WTC11 (cell line): ENCODE data around the gene NAA16. TPM values are rescaled to one million over a fixed set of nuclear protein-coding genes. Genes with fewer than 3 reads are reported as not detected.

ENCODE experiments used
- ATAC-seq: fragments of 200-7000 bp; cut with Tn5 transposase; 2 replicates; pipeline ENCODE4 v1.10.0; 2021; ENCODE audit warnings: mild to moderate bottlenecking, moderate library complexity
- CTCF ChIA-PET: fragments of 300-600 bp; sonication (Branson Sonifier 250); formaldehyde crosslinking; loops from one replicate; lab custom pipeline; 2021; ENCODE audit warnings: antibody characterized with exemption; lab: Charles Lee
- POLR2A ChIA-PET: fragments of 350-600 bp; sonication (Branson Sonifier 250); formaldehyde crosslinking; loops from one replicate; lab custom pipeline; 2021; ENCODE audit warnings: antibody characterized with exemption; lab: Charles Lee
- DNase-seq: peaks from one replicate; pipeline ENCODE4 v3.0.0; 2021; ENCODE audit warnings: low spot score
- H3K27ac Mint-ChIP-seq: 2 replicates; pipeline ENCODE4 v1.8.0; 2021; ENCODE audit warnings: mixed read lengths
- H3K27me3 Mint-ChIP-seq: 2 replicates; pipeline ENCODE4 v1.8.0; 2021; ENCODE audit warnings: low read depth, mild to moderate bottlenecking, moderate library complexity, mixed read lengths
- H3K36me3 Mint-ChIP-seq: 2 replicates; pipeline ENCODE4 v1.8.0; 2021; ENCODE audit warnings: mixed read lengths
- H3K4me1 Mint-ChIP-seq: 2 replicates; pipeline ENCODE4 v1.8.0; 2022; ENCODE audit warnings: mixed read lengths
- H3K4me3 Mint-ChIP-seq: 2 replicates; pipeline ENCODE4 v1.8.0; 2021; ENCODE audit warnings: mild to moderate bottlenecking, moderate library complexity, mixed read lengths
- H3K9me3 Mint-ChIP-seq: 2 replicates; pipeline ENCODE4 v1.8.0; 2021; ENCODE audit warnings: mixed read lengths
- ATF3 ChIP-seq: sonication (generic); formaldehyde crosslinking; conservative IDR thresholded peaks from 2 replicates; pipeline ENCODE4 v1.8.1; 2022; ENCODE audit warnings: mild to moderate bottlenecking, missing genetic modification reagents
- CBFB ChIP-seq: sonication (generic); formaldehyde crosslinking; IDR thresholded peaks from 2 replicates; pipeline ENCODE4 v1.8.1; 2022; ENCODE audit warnings: mild to moderate bottlenecking, low read depth, missing genetic modification reagents
- CDX4 ChIP-seq: fragments of 250-450 bp; sonication (Bioruptor Pico); IDR thresholded peaks from 2 replicates; pipeline ENCODE4 v1.9.0; 2021; ENCODE audit warnings: moderate library complexity, mild to moderate bottlenecking, inconsistent platforms, borderline replicate concordance
- CTCF ChIP-seq: fragments of 200-600 bp; IDR thresholded peaks from 2 replicates; pipeline ENCODE4 v1.8.0; 2022; ENCODE audit warnings: antibody characterized with exemption
- FOXK1 ChIP-seq: sonication (generic); formaldehyde crosslinking; IDR thresholded peaks from 2 replicates; pipeline ENCODE4 v1.8.0; 2022; ENCODE audit warnings: mild to moderate bottlenecking, moderate library complexity, missing genetic modification reagents
- FOXP1 ChIP-seq: sonication (generic); formaldehyde crosslinking; IDR thresholded peaks from 2 replicates; pipeline ENCODE4 v1.8.0; 2022; ENCODE audit warnings: missing genetic modification reagents, mild to moderate bottlenecking, moderate library complexity, borderline replicate concordance
- FOXP4 ChIP-seq: sonication (generic); formaldehyde crosslinking; IDR thresholded peaks from 2 replicates; pipeline ENCODE4 v1.8.0; 2022; ENCODE audit warnings: mild to moderate bottlenecking, missing genetic modification reagents
- GABPB1 ChIP-seq: sonication (generic); formaldehyde crosslinking; IDR thresholded peaks from 2 replicates; pipeline ENCODE4 v1.8.1; 2023; ENCODE audit warnings: mild to moderate bottlenecking, missing genetic modification reagents
- IRF2 ChIP-seq: sonication (generic); formaldehyde crosslinking; IDR thresholded peaks from 2 replicates; pipeline ENCODE4 v1.8.0; 2022; ENCODE audit warnings: low read depth, missing genetic modification reagents, borderline replicate concordance
- JAZF1 ChIP-seq: fragments of 250-450 bp; sonication (Bioruptor Pico); IDR thresholded peaks from 2 replicates; pipeline ENCODE4 v1.9.0; 2021; ENCODE audit warnings: moderate library complexity, mild to moderate bottlenecking, inconsistent platforms
- NR1H2 ChIP-seq: sonication (generic); formaldehyde crosslinking; IDR thresholded peaks from 2 replicates; pipeline ENCODE4 v1.9.0; 2021; ENCODE audit warnings: mild to moderate bottlenecking, moderate library complexity, missing genetic modification reagents
- OVOL2 ChIP-seq: fragments of 250-450 bp; sonication (Bioruptor Pico); IDR thresholded peaks from 2 replicates; pipeline ENCODE4 v1.9.0; 2021; ENCODE audit warnings: mild to moderate bottlenecking, borderline replicate concordance
- PRDM15 ChIP-seq: sonication (generic); formaldehyde crosslinking; IDR thresholded peaks from 2 replicates; pipeline ENCODE4 v1.8.0; 2022; ENCODE audit warnings: missing genetic modification reagents
- SMAD4 ChIP-seq: sonication (generic); formaldehyde crosslinking; IDR thresholded peaks from 2 replicates; pipeline ENCODE4 v1.8.0; 2022; ENCODE audit warnings: mild to moderate bottlenecking, missing genetic modification reagents
- USF2 ChIP-seq: sonication (generic); formaldehyde crosslinking; IDR thresholded peaks from 2 replicates; pipeline ENCODE4 v1.8.1; 2023; ENCODE audit warnings: mild to moderate bottlenecking, missing genetic modification reagents, moderate library complexity
- ZNF121 ChIP-seq: sonication (generic); formaldehyde crosslinking; IDR thresholded peaks from 2 replicates; pipeline ENCODE4 v1.8.0; 2023; ENCODE audit warnings: missing genetic modification reagents
- ZNF138 ChIP-seq: sonication (generic); formaldehyde crosslinking; conservative IDR thresholded peaks from 2 replicates; pipeline ENCODE4 v1.8.1; 2022; ENCODE audit warnings: mild to moderate bottlenecking, moderate library complexity, missing genetic modification reagents
- ZNF416 ChIP-seq: fragments of 250-450 bp; sonication (Bioruptor Pico); IDR thresholded peaks from 2 replicates; pipeline ENCODE4 v1.9.0; 2021; ENCODE audit warnings: mild to moderate bottlenecking, inconsistent platforms
- ZNF532 ChIP-seq: fragments of 250-450 bp; sonication (Bioruptor Pico); IDR thresholded peaks from 2 replicates; pipeline ENCODE4 v1.9.0; 2021; ENCODE audit warnings: mild to moderate bottlenecking, borderline replicate concordance
- total RNA-seq: library from RNA; stranded (reverse); gene quantifications from 3 replicates; pipeline ENCODE4 v1.2.3, GENCODE V29; 2021

The NAA16 gene
- total RNA-seq, 1 experiment from 2014 or later = 32.5 TPM

GRCh38 chr13:41315443-41316047 lies 4.5 kb downstream of the NAA16 start:
- ChIA-PET POLR2A (no interaction called here), CTCF (no interaction called here)
- H3K27ac Mint-ChIP-seq = peak overlapping the region; percentile 49; the same call in 1 of the 2 replicates
- ATAC-seq (no peak), DNase-seq (no peak)
- H3K9me3 Mint-ChIP-seq = no peaks in the 10 kb centered on the region
- H3K36me3 Mint-ChIP-seq = peaks cover 19% of the 10 kb centered on the region
- TF ChIP-seq ZNF138 (CRISPR knock-in tag) (no peak), ZNF121 (CRISPR knock-in tag) (peak; percentile 94)
- no peak overlapping the region for H3K4me3 Mint-ChIP-seq
- peaks cover 47% of the 10 kb centered on the region for H3K4me1 Mint-ChIP-seq
- no peaks in the 10 kb centered on the region for H3K27me3 Mint-ChIP-seq

- no peak for DNase-seq
- no peaks in the 10 kb centered on the region for H3K27me3 Mint-ChIP-seq
- H3K27ac Mint-ChIP-seq = peak overlapping the region; percentile 28; the same call in 1 of the 2 replicates
- H3K4me1 Mint-ChIP-seq = peaks cover 47% of the 10 kb centered on the region
- ChIA-PET CTCF (no interaction called here), POLR2A (no interaction called here)
- peaks cover 26% of the 10 kb centered on the region for H3K36me3 Mint-ChIP-seq
- no peak for ATAC-seq
- no peaks in the 10 kb centered on the region for H3K9me3 Mint-ChIP-seq
- no peak overlapping the region for H3K4me3 Mint-ChIP-seq
- TF ChIP-seq ATF3 (CRISPR knock-in tag) = no peak
- no peak for TF ChIP-seq NR1H2 (CRISPR knock-in tag)
- TF ChIP-seq JAZF1 (CRISPR knock-in tag) = no peak
- TF ChIP-seq CBFB = no peak
- no peak for TF ChIP-seq PRDM15 (CRISPR knock-in tag)
- no peak for TF ChIP-seq GABPB1 (CRISPR knock-in tag)
- no peak for TF ChIP-seq USF2 (CRISPR knock-in tag)
- TF ChIP-seq CTCF = no peak
- no peak for TF ChIP-seq OVOL2 (CRISPR knock-in tag)
- no peak for TF ChIP-seq ZNF532 (CRISPR knock-in tag)
- no peak for TF ChIP-seq FOXK1
- TF ChIP-seq FOXP4 (CRISPR knock-in tag) = no peak
- TF ChIP-seq ZNF416 (CRISPR knock-in tag) = no peak
- TF ChIP-seq CDX4 (CRISPR knock-in tag) = no peak
- TF ChIP-seq SMAD4 (CRISPR knock-in tag) = no peak
- no peak for TF ChIP-seq IRF2 (CRISPR knock-in tag)
- no peak for TF ChIP-seq FOXP1 (CRISPR knock-in tag)
Observed at GRCh38 chr13:41317243-41317642, 6.2 kb downstream of the NAA16 start.
